ENCODE measurements around the gene SRRM3.

The SRRM3 gene

GRCh38 chr7:76246804-76247389 lies 45.2 kb downstream of the SRRM3 start:
- no peak overlapping the region for H3K4me3 ChIP-seq (ENCODE audit: low read depth, low read length)
- CTCF ChIA-PET, result interaction anchor here (0.6 to 0.7 kb wide), 2 partner anchors 15 to 70 kb away, joined by 3 to 4 read pairs; no protein-coding TSS in a partner anchor
- TF ChIP-seq CTCF (IDR thresholded peaks at IDR 0.05; ENCODE audit: insufficient read depth, low read length, missing control alignments), result no peak
- POLR2A ChIA-PET, result no interaction called here
- no peak for DNase-seq (ENCODE audit: low read depth, low spot score)

- H3K4me3 ChIP-seq (ENCODE audit: low read depth, low read length), result no peak overlapping the region
- no peak for TF ChIP-seq CTCF (IDR thresholded peaks at IDR 0.05; ENCODE audit: insufficient read depth, low read length, missing control alignments)
- no peak for DNase-seq (ENCODE audit: low read depth, low spot score)
- ChIA-PET POLR2A (no interaction called here), CTCF (no interaction called here)
Measured at GRCh38 chr7:76247938-76248337, 46.2 kb downstream of the SRRM3 start.

- ChIA-PET POLR2A (no interaction called here), CTCF (interaction anchor here (2.3 kb wide), 1 partner anchor 11 kb away, joined by 15 read pairs; no protein-coding TSS in a partner anchor)
- H3K4me3 ChIP-seq (ENCODE audit: low read depth, low read length), result no peak overlapping the region
- TF ChIP-seq CTCF (IDR thresholded peaks at IDR 0.05; ENCODE audit: insufficient read depth, low read length, missing control alignments), result no peak
- no peak for DNase-seq (ENCODE audit: low read depth, low spot score)
Measured at GRCh38 chr7:76252021-76252420, 50.3 kb downstream of the SRRM3 start.

- ChIA-PET CTCF (interaction anchor here (1.3 to 3.0 kb wide), 2 partner anchors 9 to 77 kb away, joined by 5 to 22 read pairs; no protein-coding TSS in a partner anchor), POLR2A (interaction anchor here (1.2 kb wide), 1 partner anchor 8 kb away, joined by 3 read pairs; no protein-coding TSS in a partner anchor)
- no peak overlapping the region for H3K4me3 ChIP-seq (ENCODE audit: low read depth, low read length)
- no peak for DNase-seq (ENCODE audit: low read depth, low spot score)
- TF ChIP-seq CTCF (IDR thresholded peaks at IDR 0.05; ENCODE audit: insufficient read depth, low read length, missing control alignments), result no peak
Measured at GRCh38 chr7:76254781-76255180, 53.1 kb downstream of the SRRM3 start.

- ChIA-PET CTCF (no interaction called here), POLR2A (no interaction called here)
- H3K4me3 ChIP-seq (ENCODE audit: low read depth, low read length), result no peak overlapping the region
- DNase-seq (ENCODE audit: low read depth, low spot score), result no peak
- no peak for TF ChIP-seq CTCF (IDR thresholded peaks at IDR 0.05; ENCODE audit: insufficient read depth, low read length, missing control alignments)
Measured at GRCh38 chr7:76257973-76258372, 56.3 kb downstream of the SRRM3 start.

- ChIA-PET POLR2A (no interaction called here), CTCF (interaction anchor here (1.0 to 1.6 kb wide), 2 partner anchors 55 to 56 kb away, joined by 3 read pairs; no protein-coding TSS in a partner anchor)
- DNase-seq (ENCODE audit: low read depth, low spot score), result no peak
- no peak overlapping the region for H3K4me3 ChIP-seq (ENCODE audit: low read depth, low read length)
- no peak for TF ChIP-seq CTCF (IDR thresholded peaks at IDR 0.05; ENCODE audit: insufficient read depth, low read length, missing control alignments)
Measured at GRCh38 chr7:76259124-76260093, 57.7 kb downstream of the SRRM3 start.
